Measurements from ENCODE around the gene SH3RF3. TPM values are rescaled to one million over a fixed set of nuclear protein-coding genes. Genes with fewer than 3 reads are reported as not detected.

Gene SH3RF3
- total RNA-seq, 2 donors from 2014 or later, result 1.3 to 5.6 TPM

DNA sequence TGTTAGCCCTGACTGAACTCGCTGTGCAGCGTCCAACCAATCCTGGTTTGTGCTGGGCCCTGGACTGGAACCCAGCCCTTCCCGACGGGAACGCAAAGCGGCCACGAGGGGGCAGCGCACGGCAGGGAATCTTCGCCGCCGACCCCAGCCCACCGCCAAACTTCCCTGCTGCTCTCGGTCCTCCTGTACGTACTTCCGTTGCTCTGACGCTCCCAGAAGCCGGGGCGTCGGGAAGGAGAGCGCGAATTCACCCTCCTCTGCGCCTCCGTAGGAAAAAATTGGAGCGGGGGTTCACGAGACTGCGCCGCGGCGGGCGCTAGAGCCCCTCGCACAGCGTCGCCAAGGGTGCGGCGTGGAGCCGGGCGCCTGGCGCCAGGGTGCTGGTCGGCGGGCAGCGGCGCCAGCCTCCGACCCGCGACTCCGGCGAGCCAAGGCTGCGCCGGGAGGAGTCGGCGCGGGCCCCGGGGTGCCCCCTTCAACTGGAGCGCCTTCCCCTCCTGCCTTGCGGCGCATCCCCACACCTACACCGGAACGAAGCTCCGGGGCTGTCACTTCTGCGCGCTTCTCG lies 873 bp upstream of the SH3RF3 start:
- peak overlapping the region in 3 of 4 donors; percentile 33 to 69 (median 60) for H3K27ac ChIP-seq
- no peaks in the 10 kb centered on the region for H3K9me3 ChIP-seq
- H3K4me1 ChIP-seq, result peaks cover 22% of the 10 kb centered on the region
- DNase-seq (peak; percentile 63 to 67 (median 66)), ATAC-seq (peak; percentile 70)
- TF ChIP-seq, protein P1, sequence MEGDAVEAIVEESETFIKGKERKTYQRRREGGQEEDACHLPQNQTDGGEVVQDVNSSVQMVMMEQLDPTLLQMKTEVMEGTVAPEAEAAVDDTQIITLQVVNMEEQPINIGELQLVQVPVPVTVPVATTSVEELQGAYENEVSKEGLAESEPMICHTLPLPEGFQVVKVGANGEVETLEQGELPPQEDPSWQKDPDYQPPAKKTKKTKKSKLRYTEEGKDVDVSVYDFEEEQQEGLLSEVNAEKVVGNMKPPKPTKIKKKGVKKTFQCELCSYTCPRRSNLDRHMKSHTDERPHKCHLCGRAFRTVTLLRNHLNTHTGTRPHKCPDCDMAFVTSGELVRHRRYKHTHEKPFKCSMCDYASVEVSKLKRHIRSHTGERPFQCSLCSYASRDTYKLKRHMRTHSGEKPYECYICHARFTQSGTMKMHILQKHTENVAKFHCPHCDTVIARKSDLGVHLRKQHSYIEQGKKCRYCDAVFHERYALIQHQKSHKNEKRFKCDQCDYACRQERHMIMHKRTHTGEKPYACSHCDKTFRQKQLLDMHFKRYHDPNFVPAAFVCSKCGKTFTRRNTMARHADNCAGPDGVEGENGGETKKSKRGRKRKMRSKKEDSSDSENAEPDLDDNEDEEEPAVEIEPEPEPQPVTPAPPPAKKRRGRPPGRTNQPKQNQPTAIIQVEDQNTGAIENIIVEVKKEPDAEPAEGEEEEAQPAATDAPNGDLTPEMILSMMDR (IDR thresholded peaks at IDR 0.05), result peak; percentile 51 to 82 (median 66)
- no peak for TF ChIP-seq POLR2A (IDR thresholded peaks at IDR 0.05)
- H3K27me3 ChIP-seq, result no peaks in the 10 kb centered on the region
- intact Hi-C loops (cut with DNase I), result loop anchor here (5.0 kb wide), 1 partner anchor 384 kb away; no protein-coding TSS in a partner anchor
- WGBS, 2 donors, result 0 to 1% methylated on average over 36 to 51 of the region's 63 CpGs
- H3K36me3 ChIP-seq (replicated peaks in 1 of 2; ENCODE audit: insufficient read depth in 1 of 2, low read depth in 2 of 2), result no peaks in the 10 kb centered on the region
- peak overlapping the region in 1 of 2 donors; percentile 13 for H3K4me3 ChIP-seq

DNA sequence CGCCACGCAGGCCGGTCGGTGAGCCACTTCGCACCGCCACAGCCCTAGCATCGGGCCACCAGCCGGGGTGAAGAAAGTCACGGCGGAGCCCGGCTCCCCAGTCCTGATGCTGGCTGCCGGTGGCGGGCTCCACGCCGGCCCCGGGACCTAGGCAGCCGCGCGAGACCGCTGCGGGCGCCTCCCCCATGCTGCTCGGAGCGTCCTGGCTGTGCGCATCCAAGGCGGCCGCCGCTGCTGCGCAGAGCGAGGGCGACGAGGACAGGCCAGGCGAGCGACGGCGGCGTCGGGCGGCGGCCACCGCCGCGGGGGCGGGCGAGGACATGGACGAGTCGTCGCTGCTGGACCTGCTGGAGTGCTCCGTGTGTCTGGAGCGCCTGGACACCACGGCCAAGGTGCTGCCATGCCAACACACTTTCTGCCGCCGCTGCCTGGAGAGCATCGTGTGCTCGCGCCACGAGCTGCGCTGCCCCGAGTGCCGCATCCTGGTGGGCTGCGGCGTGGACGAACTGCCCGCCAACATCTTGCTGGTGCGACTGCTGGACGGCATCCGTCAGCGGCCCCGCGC lies 433 bp downstream of the SH3RF3 start:
- Histone ChIP-seq H3K4me3 (peak overlapping the region in 1 of 2 donors; percentile 13), H3K36me3 (replicated peaks in 1 of 2; ENCODE audit: insufficient read depth in 1 of 2, low read depth in 2 of 2) (no peaks in the 10 kb centered on the region), H3K4me1 (peaks cover 22% of the 10 kb centered on the region), H3K27ac (peak overlapping the region in 2 of 4 donors; percentile 18 to 69), H3K9me3 (no peaks in the 10 kb centered on the region), H3K27me3 (no peaks in the 10 kb centered on the region)
- TF ChIP-seq, protein P1 (IDR thresholded peaks at IDR 0.05), result no peak
- no peak for TF ChIP-seq POLR2A (IDR thresholded peaks at IDR 0.05)
- DNase-seq (no peak), ATAC-seq (peak; percentile 25)
- intact Hi-C loops (cut with DNase I), result loop anchor here (5.0 kb wide), 1 partner anchor 383 kb away; no protein-coding TSS in a partner anchor
- 0 to 1% methylated on average over 10 to 57 of the region's 70 CpGs for WGBS, 2 donors

DNA sequence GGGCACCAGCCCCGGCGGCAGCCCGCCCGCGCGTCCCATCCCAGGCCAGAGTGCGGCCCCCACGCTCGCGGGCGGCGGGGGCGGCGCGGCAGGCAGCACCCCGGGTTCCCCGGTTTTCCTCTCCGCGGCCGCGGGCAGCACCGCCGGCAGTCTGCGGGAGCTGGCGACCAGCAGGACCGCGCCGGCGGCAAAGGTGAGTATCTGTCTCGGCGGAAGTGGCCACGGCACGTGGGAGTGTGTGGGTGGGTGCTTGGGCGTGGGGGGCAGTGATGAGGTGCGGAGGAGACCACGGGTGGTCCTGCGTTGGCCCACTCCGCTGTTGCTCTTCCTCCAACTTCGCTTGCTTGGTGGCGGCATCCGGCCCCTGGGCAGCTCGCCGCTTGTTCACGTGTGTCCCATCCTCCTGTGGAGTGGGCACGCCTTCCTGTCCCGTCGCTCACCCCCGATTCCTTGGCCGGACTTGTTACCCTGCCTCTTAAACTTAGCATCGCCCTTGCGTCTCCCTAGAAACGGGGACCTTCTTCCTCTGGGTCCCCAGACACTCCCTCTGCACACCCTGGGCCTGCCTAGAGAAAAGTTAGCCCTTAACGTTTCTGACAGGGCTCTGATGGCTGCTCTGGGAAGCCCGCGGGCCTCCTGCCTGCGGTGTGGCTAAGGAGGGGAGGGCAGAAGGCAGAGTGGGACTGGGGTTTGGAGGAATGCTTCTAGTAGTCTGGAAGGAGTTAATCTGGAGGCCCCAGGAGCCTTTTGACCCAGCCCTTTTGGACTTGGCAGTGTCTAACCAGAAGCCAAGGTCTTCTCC lies 1.1 kb downstream of the SH3RF3 start:
- no peaks in the 10 kb centered on the region for H3K27me3 ChIP-seq
- TF ChIP-seq, protein P1 (IDR thresholded peaks at IDR 0.05), result no peak
- no peak for TF ChIP-seq POLR2A (IDR thresholded peaks at IDR 0.05)
- 16 to 41% methylated on average over 19 to 34 of the region's 56 CpGs for WGBS, 2 donors
- no peak overlapping the region for H3K27ac ChIP-seq
- H3K9me3 ChIP-seq, result no peaks in the 10 kb centered on the region
- H3K4me1 ChIP-seq, result peaks cover 22% of the 10 kb centered on the region
- H3K36me3 ChIP-seq (replicated peaks in 1 of 2; ENCODE audit: insufficient read depth in 1 of 2, low read depth in 2 of 2), result no peaks in the 10 kb centered on the region
- intact Hi-C loops (cut with DNase I), result loop anchor here (5.0 kb wide), 1 partner anchor 382 kb away; no protein-coding TSS in a partner anchor
- DNase-seq (peak in 1 of 4 donors; percentile 19), ATAC-seq (no peak)
- no peak overlapping the region for H3K4me3 ChIP-seq

GRCh38 chr2:109130723-109130995 lies 1.7 kb downstream of the SH3RF3 start:
- ATAC-seq (no peak), DNase-seq (no peak)
- H3K9me3 ChIP-seq, result no peaks in the 10 kb centered on the region
- H3K4me1 ChIP-seq, result peaks cover 22% of the 10 kb centered on the region
- no peak overlapping the region for H3K4me3 ChIP-seq
- 43 to 63% methylated on average over 5 of the region's 5 CpGs for WGBS, 2 donors
- H3K27ac ChIP-seq, result no peak overlapping the region
- TF ChIP-seq POLR2A (IDR thresholded peaks at IDR 0.05), result no peak
- TF ChIP-seq, protein P1 (IDR thresholded peaks at IDR 0.05), result no peak
- no peaks in the 10 kb centered on the region for H3K27me3 ChIP-seq
- intact Hi-C loops (cut with DNase I), result no loop called here
- no peaks in the 10 kb centered on the region for H3K36me3 ChIP-seq (replicated peaks in 1 of 2; ENCODE audit: insufficient read depth in 1 of 2, low read depth in 2 of 2)
